SK-N-SH treated with all-trans-retinoic acid at 6 μM for 48 hours (cell line): ENCODE measurements around the gene KDM4B.

Source experiments
- CSDC2 ChIP-seq: fragments of 250-450 bp; sonication (Bioruptor Pico); IDR thresholded peaks from 2 replicates; pipeline ENCODE4 v1.5.0; 2020; ENCODE audit warnings: mild to moderate bottlenecking, moderate library complexity
- GLIS3 ChIP-seq: fragments of 250-450 bp; sonication (Bioruptor Pico); IDR thresholded peaks from 2 replicates; pipeline ENCODE4 v1.5.0; 2020; ENCODE audit warnings: mild to moderate bottlenecking, moderate library complexity
- ZC3H10 ChIP-seq: fragments of 250-450 bp; sonication (Bioruptor Pico); IDR thresholded peaks from 2 replicates; pipeline ENCODE4 v1.5.1; 2021; ENCODE audit warnings: mild to moderate bottlenecking, moderate library complexity
- ZFP3 ChIP-seq: fragments of 250-450 bp; sonication (Bioruptor Pico); IDR thresholded peaks from 2 replicates; pipeline ENCODE4 v1.5.0; 2020; ENCODE audit warnings: mild to moderate bottlenecking, moderate library complexity
- ZFP30 ChIP-seq: fragments of 450-650 bp; formaldehyde crosslinking; IDR thresholded peaks from 2 replicates; pipeline ENCODE4 v1.5.0; 2022; ENCODE audit warnings: mild to moderate bottlenecking, moderate library complexity
- ZNF565 ChIP-seq: fragments of 450-650 bp; formaldehyde crosslinking; conservative IDR thresholded peaks from 2 replicates; pipeline ENCODE4 v1.5.0; 2020; ENCODE audit warnings: low read depth, mild to moderate bottlenecking, moderate library complexity
- ZNF8 ChIP-seq: fragments of 450-650 bp; formaldehyde crosslinking; IDR thresholded peaks from 2 replicates; pipeline ENCODE4 v1.5.0; 2020; ENCODE audit warnings: mild to moderate bottlenecking, moderate library complexity
- TF ChIP-seq, protein P1 (sequence below): fragments of 250-450 bp; sonication (Bioruptor Pico); IDR thresholded peaks from 2 replicates; pipeline ENCODE4 v1.5.0; 2020; ENCODE audit warnings: mild to moderate bottlenecking, moderate library complexity

- TF ChIP-seq, protein P1, sequence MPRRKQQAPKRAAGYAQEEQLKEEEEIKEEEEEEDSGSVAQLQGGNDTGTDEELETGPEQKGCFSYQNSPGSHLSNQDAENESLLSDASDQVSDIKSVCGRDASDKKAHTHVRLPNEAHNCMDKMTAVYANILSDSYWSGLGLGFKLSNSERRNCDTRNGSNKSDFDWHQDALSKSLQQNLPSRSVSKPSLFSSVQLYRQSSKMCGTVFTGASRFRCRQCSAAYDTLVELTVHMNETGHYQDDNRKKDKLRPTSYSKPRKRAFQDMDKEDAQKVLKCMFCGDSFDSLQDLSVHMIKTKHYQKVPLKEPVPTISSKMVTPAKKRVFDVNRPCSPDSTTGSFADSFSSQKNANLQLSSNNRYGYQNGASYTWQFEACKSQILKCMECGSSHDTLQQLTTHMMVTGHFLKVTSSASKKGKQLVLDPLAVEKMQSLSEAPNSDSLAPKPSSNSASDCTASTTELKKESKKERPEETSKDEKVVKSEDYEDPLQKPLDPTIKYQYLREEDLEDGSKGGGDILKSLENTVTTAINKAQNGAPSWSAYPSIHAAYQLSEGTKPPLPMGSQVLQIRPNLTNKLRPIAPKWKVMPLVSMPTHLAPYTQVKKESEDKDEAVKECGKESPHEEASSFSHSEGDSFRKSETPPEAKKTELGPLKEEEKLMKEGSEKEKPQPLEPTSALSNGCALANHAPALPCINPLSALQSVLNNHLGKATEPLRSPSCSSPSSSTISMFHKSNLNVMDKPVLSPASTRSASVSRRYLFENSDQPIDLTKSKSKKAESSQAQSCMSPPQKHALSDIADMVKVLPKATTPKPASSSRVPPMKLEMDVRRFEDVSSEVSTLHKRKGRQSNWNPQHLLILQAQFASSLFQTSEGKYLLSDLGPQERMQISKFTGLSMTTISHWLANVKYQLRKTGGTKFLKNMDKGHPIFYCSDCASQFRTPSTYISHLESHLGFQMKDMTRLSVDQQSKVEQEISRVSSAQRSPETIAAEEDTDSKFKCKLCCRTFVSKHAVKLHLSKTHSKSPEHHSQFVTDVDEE (CRISPR knock-in tag) = no peak
- TF ChIP-seq ZNF8 (CRISPR knock-in tag) (no peak), CSDC2 (no peak), ZNF565 (CRISPR knock-in tag) (no peak), ZFP30 (CRISPR knock-in tag) (no peak), ZC3H10 (no peak), GLIS3 (CRISPR knock-in tag) (no peak), ZFP3 (CRISPR knock-in tag) (no peak)
Observed at GRCh38 chr19:5071579-5071978, 102.7 kb downstream of the KDM4B start.
